Measurements from ENCODE around the gene CTAGE9.
"Not testable (repeated sequence)": the region's sequence is repeated elsewhere in the genome, so short reads cannot be mapped to it uniquely, and the experiment has no call there.

The CTAGE9 gene

GRCh38 chr6:131710917-131711316 is at the start of gene CTAGE9:
TSS of gene CTAGE9 (minus strand) at chr6:131711017. CDS start at chr6:131711017, 0 bp downstream.
- not testable (repeated sequence) for H3K4me1 ChIP-seq, H3K9ac ChIP-seq, H4K20me1 ChIP-seq, H3K4me3 ChIP-seq, H3K36me3 ChIP-seq, H3K27me3 ChIP-seq, H3K4me2 ChIP-seq, H3K27ac ChIP-seq, H3K9me3 ChIP-seq

DNA sequence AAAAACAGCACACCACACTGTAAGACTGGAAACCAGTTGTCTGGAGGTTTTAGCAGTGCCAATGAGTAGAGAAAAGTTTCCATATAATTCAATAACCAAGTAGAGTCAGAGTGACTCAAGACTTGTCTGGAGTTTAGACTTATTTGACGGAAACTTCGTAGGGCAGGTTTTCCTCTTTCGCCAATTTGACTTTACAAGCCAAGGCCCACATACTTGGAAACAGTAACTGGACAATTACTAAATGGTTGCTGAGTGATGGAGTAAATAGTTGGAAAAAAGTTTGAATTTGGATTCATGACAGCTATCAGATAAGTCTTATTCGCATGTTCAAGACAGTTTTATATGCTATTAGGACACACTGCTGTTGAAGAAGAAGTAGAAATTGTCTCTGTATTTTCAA is 48.1 kb upstream of the CTAGE9 start:
- no peaks in the 10 kb centered on the region for H3K27me3 ChIP-seq
- H3K9ac ChIP-seq, result no peak overlapping the region
- no peaks in the 10 kb centered on the region for H3K9me3 ChIP-seq
- H3K36me3 ChIP-seq, result no peaks in the 10 kb centered on the region
- H3K4me1 ChIP-seq, result peaks cover 17% of the 10 kb centered on the region
- no peaks in the 10 kb centered on the region for H4K20me1 ChIP-seq
- no peak overlapping the region for H3K4me3 ChIP-seq
- TF ChIP-seq Cebpa-rat (IDR thresholded peaks at IDR 0.05), result no peak
- no peak overlapping the region for H3K27ac ChIP-seq
- H3K4me2 ChIP-seq, result no peak overlapping the region

DNA sequence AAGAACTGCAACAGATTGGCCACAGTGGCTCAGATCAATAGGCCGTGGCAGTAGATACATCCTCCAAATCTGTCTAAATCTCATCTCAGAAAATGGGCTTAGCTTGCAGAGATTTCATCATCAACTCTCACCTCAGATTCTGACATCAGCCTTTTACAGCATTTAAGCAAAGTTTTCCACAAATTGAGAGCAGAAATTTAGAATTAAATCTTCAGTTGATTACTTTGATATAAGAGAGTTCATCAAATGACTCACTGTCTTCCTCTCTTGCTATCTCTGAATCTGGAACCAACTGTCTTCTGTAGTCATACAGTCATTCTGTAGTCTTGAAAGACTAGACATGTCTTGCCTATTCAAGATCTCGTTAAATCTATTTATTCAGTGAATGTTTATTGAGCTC is 45.2 kb upstream of the CTAGE9 start:
- TF ChIP-seq Cebpa-rat (IDR thresholded peaks at IDR 0.05), result no peak
- Histone ChIP-seq H3K27me3 (no peaks in the 10 kb centered on the region), H3K36me3 (no peaks in the 10 kb centered on the region), H3K4me1 (peaks cover 18% of the 10 kb centered on the region), H3K4me3 (no peak overlapping the region), H3K9me3 (no peaks in the 10 kb centered on the region), H3K9ac (no peak overlapping the region), H3K4me2 (no peak overlapping the region), H3K27ac (no peak overlapping the region), H4K20me1 (no peaks in the 10 kb centered on the region)

DNA sequence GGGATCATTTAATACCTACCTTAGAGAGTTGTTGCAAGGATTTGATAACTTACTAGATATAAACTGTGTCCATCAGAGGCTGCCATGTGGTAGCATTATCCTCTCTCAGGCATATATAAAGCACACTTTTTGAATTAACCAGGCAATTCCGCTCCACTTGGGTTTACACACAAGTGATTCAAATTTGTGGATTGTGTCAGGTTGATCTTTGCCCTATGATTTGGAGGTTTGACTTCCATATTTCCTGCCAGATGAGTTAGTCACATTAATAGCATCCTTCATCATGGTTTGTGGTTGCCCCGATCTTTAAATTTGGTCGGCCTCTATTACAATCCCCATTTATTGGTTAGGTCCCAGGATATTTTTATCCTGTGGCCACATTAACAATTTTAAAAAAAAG is 44.8 kb upstream of the CTAGE9 start:
- no peak overlapping the region for H3K4me2 ChIP-seq
- H3K4me1 ChIP-seq, result peaks cover 18% of the 10 kb centered on the region
- no peaks in the 10 kb centered on the region for H3K9me3 ChIP-seq
- no peaks in the 10 kb centered on the region for H3K27me3 ChIP-seq
- H3K9ac ChIP-seq, result no peak overlapping the region
- no peaks in the 10 kb centered on the region for H4K20me1 ChIP-seq
- no peak for TF ChIP-seq Cebpa-rat (IDR thresholded peaks at IDR 0.05)
- H3K27ac ChIP-seq, result no peak overlapping the region
- no peak overlapping the region for H3K4me3 ChIP-seq
- H3K36me3 ChIP-seq, result no peaks in the 10 kb centered on the region

DNA sequence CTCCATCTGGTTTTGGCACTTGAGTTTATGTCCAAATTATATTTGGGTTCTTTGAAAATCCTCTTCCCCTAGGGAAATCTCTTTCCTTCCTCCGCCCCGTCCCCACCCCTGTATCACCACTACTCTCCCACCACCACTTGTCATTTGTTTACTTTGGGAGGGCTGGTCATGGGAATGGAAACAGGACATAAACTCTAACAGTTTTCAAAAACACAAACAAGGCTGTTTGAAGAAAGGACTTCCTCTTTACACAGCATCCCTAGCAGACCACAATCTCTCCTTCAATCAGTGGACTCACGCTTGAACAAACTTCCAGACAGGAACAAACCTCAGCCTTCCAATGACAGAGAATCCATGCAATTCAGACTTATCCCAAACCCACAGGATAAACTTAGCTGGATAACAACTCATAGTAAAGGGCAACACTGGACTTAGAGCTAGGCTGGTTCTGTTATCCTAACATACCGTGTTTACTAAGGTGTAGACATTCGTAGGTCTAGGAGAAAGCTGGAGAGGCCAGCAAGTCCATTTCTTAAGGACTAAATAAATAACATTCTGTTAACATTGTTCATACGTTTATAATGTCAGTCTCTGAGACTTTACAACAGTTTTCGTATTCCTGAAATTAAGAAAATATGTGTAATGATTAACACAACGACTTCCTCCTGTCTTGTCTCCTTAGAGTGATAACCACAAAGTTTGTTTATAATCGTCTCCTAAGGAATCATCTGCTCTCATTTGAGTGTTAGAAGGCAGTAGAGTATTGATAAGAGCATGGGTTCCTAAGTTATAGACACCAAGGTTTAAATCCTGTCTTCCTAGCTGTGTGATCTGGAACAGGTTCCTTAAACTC is 44.1 kb upstream of the CTAGE9 start:
- H3K4me3 ChIP-seq, result no peak overlapping the region
- no peaks in the 10 kb centered on the region for H3K9me3 ChIP-seq
- H3K27me3 ChIP-seq, result no peaks in the 10 kb centered on the region
- no peak overlapping the region for H3K9ac ChIP-seq
- no peak for TF ChIP-seq Cebpa-rat (IDR thresholded peaks at IDR 0.05)
- no peak overlapping the region; the same call in 1 of the 2 replicates for H3K27ac ChIP-seq
- H3K4me1 ChIP-seq, result peaks cover 18% of the 10 kb centered on the region
- H3K36me3 ChIP-seq, result no peaks in the 10 kb centered on the region
- no peaks in the 10 kb centered on the region for H4K20me1 ChIP-seq
- peak overlapping the region; percentile 60 for H3K4me2 ChIP-seq

DNA sequence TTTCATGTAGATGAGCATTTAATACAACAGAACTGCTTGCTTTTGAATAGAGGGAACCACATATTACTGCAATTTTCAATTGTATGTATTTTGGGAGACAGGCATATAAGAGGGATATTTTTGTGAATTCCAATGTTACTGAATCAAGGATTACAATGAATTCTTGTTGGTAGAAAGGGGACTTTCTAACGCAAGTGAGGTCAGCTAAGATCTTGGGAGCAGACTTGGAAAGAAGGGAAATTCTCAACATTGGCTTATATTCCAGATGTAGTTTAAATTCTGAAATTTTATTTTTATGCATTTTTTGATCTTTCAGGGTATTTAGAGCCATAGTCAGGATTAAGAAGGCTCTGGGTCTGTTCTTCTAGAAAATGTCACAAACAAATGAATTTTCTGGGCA is 43.3 kb upstream of the CTAGE9 start:
- H3K27me3 ChIP-seq, result no peaks in the 10 kb centered on the region
- no peaks in the 10 kb centered on the region for H3K36me3 ChIP-seq
- H3K4me1 ChIP-seq, result peaks cover 18% of the 10 kb centered on the region
- no peaks in the 10 kb centered on the region for H4K20me1 ChIP-seq
- no peak overlapping the region for H3K9ac ChIP-seq
- peak overlapping the region; percentile 60 for H3K4me2 ChIP-seq
- H3K4me3 ChIP-seq, result no peak overlapping the region
- H3K27ac ChIP-seq, result no peak overlapping the region
- TF ChIP-seq Cebpa-rat (IDR thresholded peaks at IDR 0.05), result no peak
- H3K9me3 ChIP-seq, result no peaks in the 10 kb centered on the region

GRCh38 chr6:131751012-131751715 is 40.3 kb upstream of the CTAGE9 start:
- not testable (repeated sequence) for H3K9me3 ChIP-seq, H3K27me3 ChIP-seq, H4K20me1 ChIP-seq, H3K9ac ChIP-seq, H3K4me2 ChIP-seq, H3K27ac ChIP-seq, H3K4me3 ChIP-seq, H3K36me3 ChIP-seq
- peaks cover 18% of the 10 kb centered on the region for H3K4me1 ChIP-seq

DNA sequence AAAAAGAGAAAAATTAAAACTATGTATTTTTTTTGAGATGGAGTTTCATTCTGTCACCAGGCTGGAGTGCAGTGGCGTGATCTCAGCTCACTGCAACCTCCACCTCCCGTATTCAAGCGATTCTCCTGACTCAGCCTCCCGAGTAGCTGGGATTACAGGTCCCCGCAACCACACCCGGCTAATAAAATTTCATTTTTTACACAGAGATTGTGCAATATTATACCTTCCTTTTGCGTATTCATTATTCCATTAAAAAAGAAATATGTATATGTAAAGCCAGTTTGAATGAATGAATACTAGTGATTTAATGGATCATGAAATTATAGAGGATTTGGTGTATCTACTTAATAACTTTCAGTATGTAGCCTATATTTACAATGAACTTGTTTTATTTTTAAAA is 38.2 kb upstream of the CTAGE9 start:
- no peaks in the 10 kb centered on the region for H4K20me1 ChIP-seq
- H3K4me3 ChIP-seq, result no peak overlapping the region
- no peak overlapping the region for H3K27ac ChIP-seq
- H3K9ac ChIP-seq, result no peak overlapping the region
- TF ChIP-seq Cebpa-rat (IDR thresholded peaks at IDR 0.05), result peak; percentile 43; the same call in 1 of the 2 replicates
- no peak overlapping the region for H3K4me2 ChIP-seq
- no peaks in the 10 kb centered on the region for H3K9me3 ChIP-seq
- no peaks in the 10 kb centered on the region for H3K36me3 ChIP-seq
- H3K27me3 ChIP-seq, result no peaks in the 10 kb centered on the region
- peaks cover 3% of the 10 kb centered on the region for H3K4me1 ChIP-seq

- H3K27me3 ChIP-seq, result no peaks in the 10 kb centered on the region
- no peak for TF ChIP-seq Cebpa-rat (IDR thresholded peaks at IDR 0.05)
- H3K36me3 ChIP-seq, result no peaks in the 10 kb centered on the region
- no peak overlapping the region for H3K4me3 ChIP-seq
- H3K4me1 ChIP-seq, result no peaks in the 10 kb centered on the region
- no peak overlapping the region for H3K27ac ChIP-seq
- H3K9ac ChIP-seq, result no peak overlapping the region
- no peaks in the 10 kb centered on the region for H4K20me1 ChIP-seq
- no peaks in the 10 kb centered on the region for H3K9me3 ChIP-seq
- H3K4me2 ChIP-seq, result no peak overlapping the region
These were observed 37.1 kb upstream of the CTAGE9 start for GRCh38 chr6:131747821-131748353.

GRCh38 chr6:131745476-131745875 is 34.7 kb upstream of the CTAGE9 start:
- H3K9ac ChIP-seq, result no peak overlapping the region
- no peaks in the 10 kb centered on the region for H4K20me1 ChIP-seq
- H3K27me3 ChIP-seq, result no peaks in the 10 kb centered on the region
- no peak overlapping the region for H3K4me2 ChIP-seq
- H3K27ac ChIP-seq, result no peak overlapping the region
- no peaks in the 10 kb centered on the region for H3K36me3 ChIP-seq
- no peaks in the 10 kb centered on the region for H3K9me3 ChIP-seq
- no peak overlapping the region for H3K4me3 ChIP-seq
- no peak for TF ChIP-seq Cebpa-rat (IDR thresholded peaks at IDR 0.05)
- peaks cover 5% of the 10 kb centered on the region; the same call in 1 of the 2 replicates for H3K4me1 ChIP-seq
